Measurements from ENCODE around the gene DHDDS.

DNA sequence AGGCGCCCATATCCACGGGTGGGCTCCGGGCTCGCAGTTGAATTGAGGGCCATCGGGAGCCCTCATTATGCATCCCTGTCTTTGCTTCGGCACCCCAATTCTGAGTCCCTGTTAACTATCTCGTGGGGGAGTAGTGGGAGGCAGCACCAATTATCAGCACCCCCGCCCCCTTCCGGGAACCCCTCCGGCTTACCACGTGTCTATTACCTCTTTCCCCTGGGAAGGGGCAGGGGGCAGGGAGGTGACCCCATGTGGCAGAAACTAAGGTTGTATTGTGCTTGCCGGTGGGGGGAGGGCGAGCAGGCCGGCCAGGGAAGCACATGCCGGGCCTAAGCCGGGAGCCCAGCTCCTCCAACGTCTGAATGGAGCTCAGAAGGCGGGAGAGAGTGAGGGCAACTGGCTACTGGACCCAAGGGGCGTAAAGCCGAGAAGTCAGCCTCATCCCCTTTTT, 20.5 kb upstream of the DHDDS start:
- TF ChIP-seq, protein P1, sequence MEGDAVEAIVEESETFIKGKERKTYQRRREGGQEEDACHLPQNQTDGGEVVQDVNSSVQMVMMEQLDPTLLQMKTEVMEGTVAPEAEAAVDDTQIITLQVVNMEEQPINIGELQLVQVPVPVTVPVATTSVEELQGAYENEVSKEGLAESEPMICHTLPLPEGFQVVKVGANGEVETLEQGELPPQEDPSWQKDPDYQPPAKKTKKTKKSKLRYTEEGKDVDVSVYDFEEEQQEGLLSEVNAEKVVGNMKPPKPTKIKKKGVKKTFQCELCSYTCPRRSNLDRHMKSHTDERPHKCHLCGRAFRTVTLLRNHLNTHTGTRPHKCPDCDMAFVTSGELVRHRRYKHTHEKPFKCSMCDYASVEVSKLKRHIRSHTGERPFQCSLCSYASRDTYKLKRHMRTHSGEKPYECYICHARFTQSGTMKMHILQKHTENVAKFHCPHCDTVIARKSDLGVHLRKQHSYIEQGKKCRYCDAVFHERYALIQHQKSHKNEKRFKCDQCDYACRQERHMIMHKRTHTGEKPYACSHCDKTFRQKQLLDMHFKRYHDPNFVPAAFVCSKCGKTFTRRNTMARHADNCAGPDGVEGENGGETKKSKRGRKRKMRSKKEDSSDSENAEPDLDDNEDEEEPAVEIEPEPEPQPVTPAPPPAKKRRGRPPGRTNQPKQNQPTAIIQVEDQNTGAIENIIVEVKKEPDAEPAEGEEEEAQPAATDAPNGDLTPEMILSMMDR (IDR thresholded peaks at IDR 0.05) = no peak
- no peak for TF ChIP-seq POLR2A (IDR thresholded peaks at IDR 0.05)
